Spleen (tissue), 7 donors: ENCODE results near the gene OSBPL1A.

ENCODE experiments used
- CTCF ChIP-seq, 11 experiments: fragments of 200-600 bp in 7 of 11; fragments of 450-650 bp in 4 of 11; sonication (generic) in 4 of 11; IDR thresholded peaks in 8 of 11; conservative IDR thresholded peaks in 3 of 11; 1 replicate in 7 of 11; 2 replicates in 4 of 11; pipeline versions ENCODE4 v1.4.0 to v1.8.0; 2016 to 2021; ENCODE audit warnings: antibody characterized with exemption in 11 of 11, inconsistent platforms in 4 of 11, mild to moderate bottlenecking in 1 of 11
- POLR2A ChIP-seq, 3 donors: fragments of 450-650 bp; IDR thresholded peaks; one replicate each; pipeline ENCODE4 v1.5.1; 2017; ENCODE audit warnings: antibody characterized with exemption in 3 of 3, mild to moderate bottlenecking in 1 of 3
- POLR2AphosphoS5 ChIP-seq, 3 donors: sonication (generic); formaldehyde crosslinking; IDR thresholded peaks; one replicate each; pipeline ENCODE4 v1.5.1; 2017; ENCODE audit warnings: antibody characterized with exemption in 3 of 3
- donor health status: DM: no; HTN: no; CAD: no; lungs with moderate emphysema.
- donor health status: DM: no; HTN: no; CAD: no.
- donor health status: DM: no; HTN: no; CAD: no.

GRCh38 chr18:24136967-24137373 is 260.7 kb downstream of the OSBPL1A start:
- TF ChIP-seq POLR2AphosphoS5 (IDR thresholded peaks at IDR 0.05) (no peak), CTCF (IDR thresholded peaks at IDR 0.05 in 8 of 11, conservative IDR thresholded peaks at IDR 0.05 in 3 of 11) (no peak), POLR2A (IDR thresholded peaks at IDR 0.05) (no peak)
